Thyroid gland (tissue), 4 donors: ENCODE measurements around the gene CXCR6. TPM values are rescaled to one million over a fixed set of nuclear protein-coding genes. Genes with fewer than 3 reads are reported as not detected.
A peak's percentile ranks its signal among the peaks of the same experiment; 100 is the strongest.

ENCODE experiments used
- DNase-seq, 2 donors: peaks; one replicate each; pipeline ENCODE4 v3.0.0-alpha.2; 2019
- H3K27ac ChIP-seq, 3 donors: fragments of 200-600 bp; sonication (generic); 1 replicate in 2 of 3; 2 replicates in 1 of 3; pipeline ENCODE4 v1.5.1; 2016 to 2019; ENCODE audit warnings: mild to moderate bottlenecking in 1 of 3, moderate library complexity in 1 of 3
- H3K27me3 ChIP-seq: fragments of 200-600 bp; sonication (generic); one replicate; pipeline ENCODE4 v1.5.1; 2019
- H3K36me3 ChIP-seq, 2 donors: fragments of 200-600 bp; sonication (generic); one replicate each; pipeline ENCODE4 v1.5.1; 2016 to 2019
- H3K4me1 ChIP-seq, 2 donors: fragments of 200-600 bp; sonication (generic); one replicate each; pipeline ENCODE4 v1.5.1; 2017 to 2019
- H3K4me3 ChIP-seq, 3 donors: fragments of 200-600 bp; sonication (generic); replicated peaks in 1 of 3; 1 replicate in 2 of 3; 2 replicates in 1 of 3; pipeline ENCODE4 v1.5.1; 2016; ENCODE audit warnings: mild to moderate bottlenecking in 1 of 3
- H3K9me3 ChIP-seq: fragments of 200-600 bp; sonication (generic); one replicate; pipeline ENCODE4 v1.5.1; 2017
- POLR2A ChIP-seq, 2 donors: fragments of 450-650 bp; IDR thresholded peaks; one replicate each; pipeline ENCODE4 v1.6.1; 2017; ENCODE audit warnings: antibody characterized with exemption in 2 of 2, mild to moderate bottlenecking in 2 of 2, moderate library complexity in 1 of 2
- WGBS, 2 donors: methylation state at CpG; one replicate each; pipeline ENCODE4 v1.1.5; 2017; 5-methylcytosine and 5-hydroxymethylcytosine counted together
- intact Hi-C: fragments of 100-400 bp; cut with DNase I; formaldehyde crosslinking; loops from one replicate; pipeline ENCODE4 v1.15.1; 2023
- total RNA-seq, 4 donors: library from RNA; depleted of rRNA; stranded (reverse); fragments of >200 nt; gene quantifications; one replicate each; pipeline ENCODE4 v1.2.3, GENCODE V29; 2016
- TF ChIP-seq, protein P1 (sequence below), 6 experiments: fragments of 200-600 bp in 3 of 6; fragments of 450-650 bp in 3 of 6; sonication (generic) in 3 of 6; IDR thresholded peaks; one replicate each; pipeline ENCODE4 v1.5.1; 2016 to 2019; ENCODE audit warnings: antibody characterized with exemption in 6 of 6, mild to moderate bottlenecking in 2 of 6, inconsistent platforms in 1 of 6, moderate library complexity in 1 of 6

The CXCR6 gene
- total RNA-seq, 4 donors from 2014 or later: 2.1 to 4.4 (median 3.4) TPM

DNA sequence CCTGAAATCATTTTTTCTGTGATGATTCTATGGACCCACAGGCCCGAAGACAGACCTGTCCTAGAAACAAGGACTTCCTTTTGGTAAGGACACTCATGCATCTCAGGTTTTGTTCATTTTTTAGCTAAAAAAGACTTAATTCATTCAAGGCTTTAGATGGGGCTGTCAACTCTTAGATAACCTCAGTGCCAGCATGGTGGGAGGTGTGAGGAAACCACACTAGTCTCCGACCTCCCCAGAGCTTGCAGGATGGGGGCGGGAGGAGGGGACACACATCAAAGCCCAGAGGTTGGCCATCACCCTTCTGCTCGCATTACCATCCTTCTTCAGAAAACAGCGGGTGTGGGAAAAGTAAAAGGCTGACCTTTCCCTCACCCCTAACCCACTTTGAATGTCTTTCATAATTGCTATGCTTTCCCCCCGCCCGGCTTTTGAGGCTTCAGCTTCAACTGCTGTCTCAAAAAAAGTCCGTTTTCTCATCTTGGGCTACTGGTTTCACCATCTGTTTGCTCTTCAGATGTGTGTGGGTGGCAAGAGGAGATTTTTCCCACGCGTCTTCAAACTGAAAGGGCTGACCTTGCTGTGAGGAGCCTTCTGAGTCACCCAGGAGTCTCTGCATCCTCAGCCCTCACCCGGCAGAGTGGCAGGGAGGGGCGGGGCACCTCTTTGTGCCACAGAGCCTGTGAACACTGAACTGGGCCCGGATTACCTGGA is 27.6 kb upstream of the CXCR6 start:
- Histone ChIP-seq H3K9me3 (no peaks in the 10 kb centered on the region), H3K27me3 (no peaks in the 10 kb centered on the region), H3K4me1 (peaks cover 0 to 9% of the 10 kb centered on the region in 2 donors), H3K27ac (no peak overlapping the region), H3K4me3 (no peak overlapping the region), H3K36me3 (peaks cover 13 to 20% of the 10 kb centered on the region in 2 donors)
- peak; percentile 52 to 60 for DNase-seq
- 53 to 57% methylated on average over 13 of the region's 13 CpGs for WGBS, 2 donors
- intact Hi-C loops: no loop called here
- TF ChIP-seq, protein P1, sequence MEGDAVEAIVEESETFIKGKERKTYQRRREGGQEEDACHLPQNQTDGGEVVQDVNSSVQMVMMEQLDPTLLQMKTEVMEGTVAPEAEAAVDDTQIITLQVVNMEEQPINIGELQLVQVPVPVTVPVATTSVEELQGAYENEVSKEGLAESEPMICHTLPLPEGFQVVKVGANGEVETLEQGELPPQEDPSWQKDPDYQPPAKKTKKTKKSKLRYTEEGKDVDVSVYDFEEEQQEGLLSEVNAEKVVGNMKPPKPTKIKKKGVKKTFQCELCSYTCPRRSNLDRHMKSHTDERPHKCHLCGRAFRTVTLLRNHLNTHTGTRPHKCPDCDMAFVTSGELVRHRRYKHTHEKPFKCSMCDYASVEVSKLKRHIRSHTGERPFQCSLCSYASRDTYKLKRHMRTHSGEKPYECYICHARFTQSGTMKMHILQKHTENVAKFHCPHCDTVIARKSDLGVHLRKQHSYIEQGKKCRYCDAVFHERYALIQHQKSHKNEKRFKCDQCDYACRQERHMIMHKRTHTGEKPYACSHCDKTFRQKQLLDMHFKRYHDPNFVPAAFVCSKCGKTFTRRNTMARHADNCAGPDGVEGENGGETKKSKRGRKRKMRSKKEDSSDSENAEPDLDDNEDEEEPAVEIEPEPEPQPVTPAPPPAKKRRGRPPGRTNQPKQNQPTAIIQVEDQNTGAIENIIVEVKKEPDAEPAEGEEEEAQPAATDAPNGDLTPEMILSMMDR (IDR thresholded peaks at IDR 0.05): no peak
- no peak for TF ChIP-seq POLR2A (IDR thresholded peaks at IDR 0.05)

DNA sequence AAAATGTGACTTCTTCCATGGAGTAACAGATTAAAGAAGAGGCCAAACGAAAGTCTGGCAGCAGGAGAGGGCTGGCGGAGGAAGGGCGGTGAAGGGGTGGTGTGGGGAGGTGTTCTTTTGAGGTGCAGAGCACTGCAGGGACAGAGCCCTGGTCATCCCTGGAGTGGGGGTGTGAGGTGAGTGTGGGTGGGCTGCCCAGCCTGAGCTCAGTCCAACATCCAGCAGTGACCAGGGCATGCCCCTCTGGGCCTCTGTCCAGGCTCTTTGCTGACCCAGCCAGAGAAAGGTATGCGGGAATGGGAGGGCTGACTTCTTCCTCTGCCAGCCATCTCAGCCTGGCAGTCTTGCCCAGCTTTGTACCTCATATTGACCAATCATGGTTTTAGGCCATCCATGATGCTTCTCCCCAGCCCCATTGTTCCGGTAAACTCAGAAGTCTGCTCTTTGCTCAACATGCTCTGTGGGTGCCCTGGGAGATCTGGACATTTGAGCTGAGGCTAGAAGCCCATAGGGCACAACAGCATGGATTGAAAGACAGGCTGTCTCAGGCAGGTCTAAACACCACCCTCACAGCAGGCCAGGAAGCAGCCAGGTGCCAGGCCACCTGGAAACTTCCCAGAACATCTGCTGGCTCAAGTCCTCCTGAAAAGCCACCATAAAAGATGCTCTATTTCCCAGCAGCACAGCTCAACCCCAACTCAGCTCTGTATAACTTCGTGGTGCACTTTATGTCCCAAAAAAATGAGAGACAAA is 25.9 kb upstream of the CXCR6 start:
- 90 to 91% methylated on average over 6 of the region's 6 CpGs for WGBS, 2 donors
- no peaks in the 10 kb centered on the region for H3K9me3 ChIP-seq
- H3K4me3 ChIP-seq: no peak overlapping the region
- peaks cover 30 to 36% of the 10 kb centered on the region in 2 donors for H3K36me3 ChIP-seq
- peaks cover 0 to 9% of the 10 kb centered on the region in 2 donors for H3K4me1 ChIP-seq
- no peaks in the 10 kb centered on the region for H3K27me3 ChIP-seq
- intact Hi-C loops: no loop called here
- no peak for DNase-seq
- H3K27ac ChIP-seq: no peak overlapping the region
- no peak for TF ChIP-seq POLR2A (IDR thresholded peaks at IDR 0.05)
- TF ChIP-seq, protein P1 (IDR thresholded peaks at IDR 0.05): no peak

DNA sequence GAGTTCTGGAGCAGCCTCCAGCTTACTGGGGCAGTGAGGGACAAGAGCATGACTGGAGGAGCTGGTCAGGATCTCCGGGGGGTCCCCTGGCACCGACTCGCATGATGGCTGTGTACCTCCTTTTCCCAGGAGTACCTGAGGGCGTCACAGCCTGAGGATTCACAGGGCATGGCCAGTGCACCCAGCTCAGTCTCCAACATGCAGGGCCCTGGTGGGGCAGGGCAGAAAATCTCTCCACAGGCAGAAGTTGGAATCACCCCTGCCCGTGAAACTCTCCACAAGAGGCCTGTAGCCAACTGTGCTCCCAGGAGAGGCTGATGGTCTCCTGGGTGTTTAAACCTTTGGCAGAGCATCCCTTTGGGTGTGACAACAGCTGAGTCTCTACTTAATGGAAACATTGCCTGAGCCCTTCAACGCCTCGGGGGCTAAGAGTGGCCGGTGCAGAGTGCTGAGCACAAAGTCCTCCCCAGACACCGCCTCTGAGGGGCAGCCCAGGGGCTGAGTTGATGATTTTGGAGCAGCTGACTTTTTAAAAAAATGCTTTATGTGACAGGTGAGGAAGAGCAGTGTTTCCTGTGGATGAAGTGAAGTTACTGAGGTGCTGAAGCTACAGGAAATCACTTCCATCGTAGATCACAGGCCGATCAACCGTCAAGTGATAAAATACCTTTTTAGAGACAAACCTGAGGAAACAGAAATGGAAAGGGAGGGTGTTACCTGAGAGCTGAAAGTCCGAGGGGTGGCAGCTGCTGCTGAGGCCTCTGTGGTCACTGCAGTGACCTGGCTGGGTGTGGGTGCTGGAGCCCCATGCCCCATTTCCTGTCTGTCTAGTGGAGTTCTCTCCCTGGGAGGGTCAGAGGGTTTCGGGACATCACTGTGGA is 21.9 kb upstream of the CXCR6 start:
- Histone ChIP-seq H3K36me3 (peaks cover 52 to 54% of the 10 kb centered on the region in 2 donors), H3K4me3 (no peak overlapping the region), H3K27ac (no peak overlapping the region), H3K9me3 (no peaks in the 10 kb centered on the region), H3K4me1 (peaks cover 0 to under 1% of the 10 kb centered on the region in 2 donors), H3K27me3 (no peaks in the 10 kb centered on the region)
- 84 to 92% methylated on average over 13 of the region's 14 CpGs for WGBS, 2 donors
- intact Hi-C loops: loop anchor here (5.0 kb wide), 1 partner anchor 159 kb away; no protein-coding TSS in a partner anchor
- no peak for DNase-seq
- TF ChIP-seq, protein P1 (IDR thresholded peaks at IDR 0.05): no peak
- TF ChIP-seq POLR2A (IDR thresholded peaks at IDR 0.05): no peak

DNA sequence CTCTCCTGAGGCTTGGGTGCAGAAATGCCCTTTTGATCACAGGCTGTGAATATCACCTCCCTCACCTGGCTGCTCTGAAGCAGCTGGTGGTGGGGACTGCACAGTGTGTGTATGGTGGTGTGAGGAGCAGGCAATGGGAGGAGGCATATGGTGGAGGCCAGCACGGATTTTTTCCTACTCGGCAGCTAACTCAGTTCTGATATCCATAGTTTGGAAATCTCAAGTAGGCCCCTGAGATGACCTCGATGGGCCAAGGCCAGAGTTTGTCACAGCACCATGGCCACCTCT is 21.3 kb upstream of the CXCR6 start:
- no peaks in the 10 kb centered on the region for H3K9me3 ChIP-seq
- no peaks in the 10 kb centered on the region for H3K4me1 ChIP-seq
- no peak for DNase-seq
- 94 to 95% methylated on average over 3 of the region's 3 CpGs for WGBS, 2 donors
- TF ChIP-seq, protein P1 (IDR thresholded peaks at IDR 0.05): no peak
- TF ChIP-seq POLR2A (IDR thresholded peaks at IDR 0.05): no peak
- peaks cover 52 to 54% of the 10 kb centered on the region in 2 donors for H3K36me3 ChIP-seq
- no peaks in the 10 kb centered on the region for H3K27me3 ChIP-seq
- no peak overlapping the region for H3K27ac ChIP-seq
- no peak overlapping the region for H3K4me3 ChIP-seq
- intact Hi-C loops: loop anchor here (5.0 kb wide), 1 partner anchor 160 kb away; no protein-coding TSS in a partner anchor
